A549 (cell line): ENCODE results near the gene PIGC. TPM values are rescaled to one million over a fixed set of nuclear protein-coding genes. Genes with fewer than 3 reads are reported as not detected.

Source experiments
- ATAC-seq, 2 experiments: fragments of 200-7000 bp in 1 of 2; fragments of >200 bp in 1 of 2; cut with Nextera tagmentation in 1 of 2; cut with Tn5 transposase in 1 of 2; 3 replicates each; pipeline versions ENCODE4 v1.8.0 to v1.9.1; 2018 to 2020; ENCODE audit warnings: mild to moderate bottlenecking in 1 of 2, moderate library complexity in 1 of 2
- CTCF ChIA-PET: fragments of 300-600 bp; sonication (Branson Sonifier 250); formaldehyde crosslinking; extraction: SDS; loops from one replicate; lab custom pipeline; 2021; ENCODE audit warnings: antibody characterized with exemption, inconsistent platforms; lab: Yijun Ruan, JAX
- POLR2A ChIA-PET: fragments of 350-600 bp; formaldehyde crosslinking; extraction: SDS; loops from one replicate; lab custom pipeline; 2021; ENCODE audit warnings: antibody characterized with exemption, inconsistent platforms; lab: Yijun Ruan, JAX
- DNase-seq, 2 experiments: peaks; one replicate each; pipeline versions ENCODE4 v3.0.0 to v3.0.0-alpha.2; 2011 to 2016; ENCODE audit warnings: low read depth in 1 of 2, low spot score in 1 of 2
- FAIRE-seq: peaks from 2 replicates; lab custom pipeline; 2011; peaks lifted over from hg19 to GRCh38; lab: Jason Lieb, UNC
- H3K27ac ChIP-seq, 2 experiments: fragments of >200 bp; sonication (Bioruptor Twin); formaldehyde crosslinking; 3 replicates each; pipeline ENCODE4 v1.5.1; 2016 to 2017
- H3K4me1 ChIP-seq: fragments of >200 bp; sonication (Bioruptor Twin); formaldehyde crosslinking; 3 replicates; pipeline ENCODE4 v1.6.1; 2016
- H3K4me2 ChIP-seq: fragments of >200 bp; sonication (Bioruptor Twin); formaldehyde crosslinking; 3 replicates; pipeline ENCODE4 v1.6.1; 2016
- H3K4me3 ChIP-seq: fragments of >200 bp; sonication (Bioruptor Twin); formaldehyde crosslinking; 3 replicates; pipeline ENCODE4 v1.5.1; 2016
- H3K9me3 ChIP-seq: fragments of >200 bp; sonication (Bioruptor Twin); formaldehyde crosslinking; 3 replicates; pipeline ENCODE4 v1.6.1; 2016
- BCL3 ChIP-seq: fragments of >200 bp; sonication (Bioruptor Twin); formaldehyde crosslinking; IDR thresholded peaks from 3 replicates; pipeline ENCODE4 v1.6.1; 2016
- CBX8 ChIP-seq: fragments of 200-600 bp; sonication (generic); IDR thresholded peaks from 2 replicates; pipeline ENCODE4 v1.6.1; 2016
- CHD2 ChIP-seq: fragments of 150-350 bp; IDR thresholded peaks from 2 replicates; pipeline ENCODE4 v1.6.1; 2014; ENCODE audit warnings: low read length; ENCODE audit not compliant: partially characterized antibody
- CTCF ChIP-seq: fragments of >200 bp; sonication (Bioruptor Twin); formaldehyde crosslinking; IDR thresholded peaks from 3 replicates; pipeline ENCODE4 v1.5.1; 2016
- E2F6 ChIP-seq: IDR thresholded peaks from 2 replicates; pipeline ENCODE4 v1.6.1; 2012; ENCODE audit warnings: low read depth, borderline replicate concordance
- EHF ChIP-seq: fragments of 250-450 bp; sonication (Bioruptor Pico); IDR thresholded peaks from 2 replicates; pipeline ENCODE4 v1.5.0; 2020; ENCODE audit warnings: mild to moderate bottlenecking
- EHMT2 ChIP-seq: fragments of 200-600 bp; sonication (generic); IDR thresholded peaks from 2 replicates; pipeline ENCODE4 v1.6.1; 2016; ENCODE audit warnings: antibody characterized with exemption, low read depth, mild to moderate bottlenecking, moderate library complexity
- ELK1 ChIP-seq: fragments of 150-350 bp; IDR thresholded peaks from 2 replicates; pipeline ENCODE4 v1.6.1; 2014; ENCODE audit warnings: low read depth, mild to moderate bottlenecking, low read length
- EP300 ChIP-seq, 2 experiments: fragments of >200 bp; sonication (Bioruptor Twin); formaldehyde crosslinking; IDR thresholded peaks; 2 replicates in 1 of 2; 3 replicates in 1 of 2; pipeline ENCODE4 v1.6.1; 2016 to 2017
- ESRRA ChIP-seq: fragments of 150-350 bp; IDR thresholded peaks from 2 replicates; pipeline ENCODE4 v1.6.1; 2014; ENCODE audit warnings: mild to moderate bottlenecking, low read length, borderline replicate concordance
- FOSL2 ChIP-seq, 2 experiments: fragments of 450-650 bp in 1 of 2; fragments of >200 bp in 1 of 2; sonication (Bioruptor Twin) in 1 of 2; formaldehyde crosslinking; IDR thresholded peaks; 2 replicates each; pipeline versions ENCODE4 v1.5.0 to v1.6.1; 2016 to 2020; ENCODE audit warnings: mild to moderate bottlenecking in 1 of 2, moderate library complexity in 1 of 2
- FOXS1 ChIP-seq: fragments of 250-450 bp; sonication (Bioruptor Pico); IDR thresholded peaks from 2 replicates; pipeline ENCODE4 v1.5.0; 2020; ENCODE audit warnings: mild to moderate bottlenecking, moderate library complexity
- GATA3 ChIP-seq: IDR thresholded peaks from 2 replicates; pipeline ENCODE4 v1.6.1; 2012; ENCODE audit warnings: borderline replicate concordance
- HES2 ChIP-seq: fragments of >200 bp; sonication (Bioruptor Twin); formaldehyde crosslinking; IDR thresholded peaks from 2 replicates; pipeline ENCODE4 v1.6.1; 2016
- HMGXB4 ChIP-seq: fragments of 250-450 bp; sonication (Bioruptor Pico); IDR thresholded peaks from 2 replicates; pipeline ENCODE4 v1.5.0; 2021; ENCODE audit warnings: mild to moderate bottlenecking, moderate library complexity, borderline replicate concordance
- HOXA7 ChIP-seq: fragments of 250-450 bp; sonication (Bioruptor Pico); IDR thresholded peaks from 2 replicates; pipeline ENCODE4 v1.5.0; 2020; ENCODE audit warnings: mild to moderate bottlenecking, moderate library complexity
- HOXB13 ChIP-seq: fragments of 250-450 bp; sonication (Bioruptor Pico); IDR thresholded peaks from 2 replicates; pipeline ENCODE4 v1.5.0; 2020; ENCODE audit warnings: low read depth, mild to moderate bottlenecking, moderate library complexity
- HOXB5 ChIP-seq: fragments of 250-450 bp; sonication (Bioruptor Pico); IDR thresholded peaks from 2 replicates; pipeline ENCODE4 v1.5.0; 2020; ENCODE audit warnings: mild to moderate bottlenecking, moderate library complexity
- JUN ChIP-seq, 2 experiments: fragments of >200 bp; sonication (Bioruptor Twin); formaldehyde crosslinking; IDR thresholded peaks; 2 replicates in 1 of 2; 3 replicates in 1 of 2; pipeline ENCODE4 v1.6.1; 2016 to 2017
- JUNB ChIP-seq: fragments of >200 bp; sonication (Bioruptor Twin); formaldehyde crosslinking; IDR thresholded peaks from 2 replicates; pipeline ENCODE4 v1.6.1; 2016
- KDM5A ChIP-seq: fragments of 200-600 bp; sonication (generic); IDR thresholded peaks from 2 replicates; pipeline ENCODE4 v1.6.1; 2016; ENCODE audit warnings: antibody characterized with exemption, mild to moderate bottlenecking
- MAX ChIP-seq: IDR thresholded peaks from 2 replicates; pipeline ENCODE4 v1.6.1; 2012
- MAZ ChIP-seq: fragments of 150-350 bp; IDR thresholded peaks from 2 replicates; pipeline ENCODE4 v1.6.1; 2014; ENCODE audit warnings: antibody characterized with exemption, low read depth, low read length, borderline replicate concordance
- MYC ChIP-seq: IDR thresholded peaks from 2 replicates; pipeline ENCODE4 v1.6.1; 2012; ENCODE audit warnings: mild to moderate bottlenecking, inconsistent platforms, low read length, improper control_type of control experiment, borderline replicate concordance
- PHF8 ChIP-seq: fragments of 200-600 bp; sonication (generic); IDR thresholded peaks from 2 replicates; pipeline ENCODE4 v1.6.1; 2016; ENCODE audit warnings: low read depth, mild to moderate bottlenecking, antibody characterized with exemption, moderate library complexity, borderline replicate concordance
- POLR2A ChIP-seq: IDR thresholded peaks from 2 replicates; pipeline ENCODE4 v1.6.1; 2012; ENCODE audit warnings: mild to moderate bottlenecking, low read length
- RAD21 ChIP-seq, 2 experiments: fragments of >200 bp in 1 of 2; sonication (Bioruptor Twin) in 1 of 2; formaldehyde crosslinking in 1 of 2; IDR thresholded peaks in 1 of 2; conservative IDR thresholded peaks in 1 of 2; 2 replicates in 1 of 2; 3 replicates in 1 of 2; pipeline ENCODE4 v1.6.1; 2012 to 2018; ENCODE audit warnings: inconsistent platforms in 1 of 2
- RFX5 ChIP-seq: fragments of 450-650 bp; IDR thresholded peaks from 2 replicates; pipeline ENCODE4 v1.7.1; 2014; ENCODE audit warnings: antibody characterized with exemption, mild to moderate bottlenecking, moderate library complexity
- SMC3 ChIP-seq: fragments of >200 bp; sonication (Bioruptor Twin); formaldehyde crosslinking; IDR thresholded peaks from 3 replicates; pipeline ENCODE4 v1.6.1; 2018; ENCODE audit warnings: inconsistent platforms
- SREBF2 ChIP-seq: fragments of 450-650 bp; IDR thresholded peaks from 2 replicates; pipeline ENCODE4 v1.6.1; 2014; ENCODE audit warnings: mild to moderate bottlenecking, moderate library complexity
- ZC3H11A ChIP-seq: fragments of 450-650 bp; IDR thresholded peaks from 2 replicates; pipeline ENCODE4 v1.6.1; 2014; ENCODE audit warnings: antibody characterized with exemption, mild to moderate bottlenecking
- ZFP36 ChIP-seq: fragments of 450-650 bp; IDR thresholded peaks from 2 replicates; pipeline ENCODE4 v1.6.1; 2014; ENCODE audit warnings: borderline replicate concordance; ENCODE audit not compliant: partially characterized antibody
- ZNF302 ChIP-seq: fragments of 250-450 bp; sonication (Bioruptor Pico); IDR thresholded peaks from 2 replicates; pipeline ENCODE4 v1.9.0; 2021; ENCODE audit warnings: inconsistent platforms, mild to moderate bottlenecking, moderate library complexity
- WGBS: methylation state at CpG from one replicate; pipeline ENCODE4 v1.1.6; 2017; ENCODE audit errors: missing lambda C conversion rate; 5-methylcytosine and 5-hydroxymethylcytosine counted together
- polyA plus RNA-seq, 4 experiments: library from polyadenylated mRNA; depleted of rRNA in 3 of 4; stranded (reverse); fragments of >200 nt; fragmentation: RNase III in 1 of 4; extraction: RNeasy Plus Mini Kit Qiagen cat#74134 plus additional on column Dnase treatment in 1 of 4; gene quantifications; 2 replicates in 3 of 4; 3 replicates in 1 of 4; pipeline ENCODE4 v1.2.3, GENCODE V29; 2011 to 2017

Gene PIGC
- polyA plus RNA-seq, 2 of the 4 experiments (the other 2 are of a cell fraction) = 30.7 to 50.0 TPM

GRCh38 chr1:172398970-172399755 is 44.7 kb downstream of the PIGC start (continued):
- TF ChIP-seq CTCF (peak; percentile 92), SREBF2 (no peak), POLR2A (no peak), JUNB (peak; percentile 71), JUN (IDR thresholded peaks at IDR 0.05) (peak; percentile 43 to 56; a peak in 2 of 5 replicates), EHF (CRISPR knock-in tag) (no peak; the same call in 1 of the 2 replicates), EP300 (IDR thresholded peaks at IDR 0.05) (peak; percentile 13 to 14; a peak in 1 of 5 replicates), ELK1 (no peak), ZFP36 (no peak), GATA3 (peak; percentile 70; the same call in 1 of the 2 replicates), ESRRA (no peak), PHF8 (no peak), HES2 (no peak), E2F6 (no peak; the same call in 1 of the 2 replicates), FOSL2 (IDR thresholded peaks at IDR 0.05) (no peak), FOSL2 (CRISPR knock-in tag; IDR thresholded peaks at IDR 0.05) (peak; percentile 86), SMC3 (peak; percentile 99), ZNF302 (CRISPR knock-in tag) (no peak), RFX5 (no peak), EHMT2 (no peak), CBX8 (no peak), HOXA7 (CRISPR knock-in tag) (no peak), BCL3 (no peak), KDM5A (no peak)

- ATAC-seq (no peak), DNase-seq (no peak), FAIRE-seq (no peak)
- H3K27ac ChIP-seq = peak overlapping the region; percentile 83 to 86; a peak in 5 of 6 replicates
- H3K4me2 ChIP-seq = no peak overlapping the region
- H3K4me1 ChIP-seq = peaks cover 32% of the 10 kb centered on the region
- ChIA-PET CTCF (interaction anchor here (0.6 to 4.7 kb wide), 14 partner anchors 10 to 463 kb away, joined by 3 to 48 read pairs (median 4); no protein-coding TSS in a partner anchor), POLR2A (interaction anchor here (2.6 kb wide), 1 partner anchor 39 kb away, joined by 24 read pairs; no protein-coding TSS in a partner anchor)
- H3K9me3 ChIP-seq = no peaks in the 10 kb centered on the region
- 94% methylated on average over 2 of the region's 2 CpGs for WGBS
- no peak overlapping the region for H3K4me3 ChIP-seq
- TF ChIP-seq MAX (no peak), HMGXB4 (CRISPR knock-in tag) (no peak), KDM5A (no peak), HOXB13 (CRISPR knock-in tag) (no peak), HOXA7 (CRISPR knock-in tag) (no peak), MYC (no peak), MAZ (no peak), HOXB5 (CRISPR knock-in tag) (no peak), CHD2 (no peak), ZC3H11A (no peak), RAD21 (conservative IDR thresholded peaks at IDR 0.05 in 1 of 2, IDR thresholded peaks at IDR 0.05 in 1 of 2) (no peak), PHF8 (no peak), FOXS1 (CRISPR knock-in tag) (no peak)
Observed at GRCh38 chr1:172398193-172398592, 45.7 kb downstream of the PIGC start.
